H4 (cell line): ENCODE results near the gene RNF166. TPM values are rescaled to one million over a fixed set of nuclear protein-coding genes. Genes with fewer than 3 reads are reported as not detected.

Experiments
- DNase-seq: peaks from one replicate; pipeline ENCODE4 v3.0.0-alpha.2; 2015; ENCODE audit warnings: low spot score
- total RNA-seq: library from RNA; depleted of rRNA; stranded (reverse); fragments of >200 nt; shearing (Covaris generic); gene quantifications from 2 replicates; pipeline ENCODE4 v1.2.3, GENCODE V29; 2014; rRNA removed

RNF166 gene
- total RNA-seq, 1 experiment from 2014 or later: 16.0 TPM

- no peak for DNase-seq
Measured at GRCh38 chr16:88652762-88653063, 53.5 kb downstream of the RNF166 start.

GRCh38 chr16:88651989-88652761 is 54.0 kb downstream of the RNF166 start:
- no peak for DNase-seq

GRCh38 chr16:88651276-88651988 is 54.8 kb downstream of the RNF166 start:
- DNase-seq: peak; percentile 55

GRCh38 chr16:88650749-88651275 is 55.4 kb downstream of the RNF166 start, which contains the start of gene CYBA:
CYBA (minus strand) TSS chr16:88651053; CDS start chr16:88651013, 40 bp downstream.
- DNase-seq: no peak

- no peak for DNase-seq
Measured at GRCh38 chr16:88649924-88650748, 56.1 kb downstream of the RNF166 start.

- DNase-seq: no peak
Measured at GRCh38 chr16:88649195-88649923, 56.8 kb downstream of the RNF166 start.

- DNase-seq: no peak
Measured at GRCh38 chr16:88647178-88648070, 58.8 kb downstream of the RNF166 start.

Other genes with a start within 250 kb of the RNF166 start
- 6.4 and 10.6 TPM in 2 replicates for gene ZC3H18, start 136.0 kb downstream of the RNF166 start, total RNA-seq
- not detected in 2 replicates for gene IL17C, start 67.8 kb downstream of the RNF166 start, total RNA-seq
- not detected in 2 replicates for gene CYBA, start 55.4 kb downstream of the RNF166 start, total RNA-seq
- 28.1 and 41.5 TPM in 2 replicates for gene MVD, start 43.3 kb downstream of the RNF166 start, total RNA-seq
- gene SNAI3, start 19.9 kb downstream of the RNF166 start, total RNA-seq: 0.27 and 0.62 TPM in 2 replicates
- 12.2 and 12.6 TPM in 2 replicates for gene CTU2, start 95 bp upstream of the RNF166 start, total RNA-seq
- gene PIEZO1, start 78.8 kb upstream of the RNF166 start, total RNA-seq: 35.6 and 47.1 TPM in 2 replicates
- 26.4 and 27.0 TPM in 2 replicates for gene CDT1, start 97.4 kb upstream of the RNF166 start, total RNA-seq
- gene APRT, start 105.5 kb upstream of the RNF166 start, total RNA-seq: 401 and 554 TPM in 2 replicates
- 18.2 and 22.7 TPM in 2 replicates for gene GALNS, start 150.5 kb upstream of the RNF166 start, total RNA-seq
- 50.7 and 54.2 TPM in 2 replicates for gene TRAPPC2L, start 150.7 kb upstream of the RNF166 start, total RNA-seq
- gene PABPN1L, start 160.3 kb upstream of the RNF166 start, total RNA-seq: not detected in 2 replicates